Kidney epithelial cell (primary cell): ENCODE measurements around the gene CCDC195. TPM values are rescaled to one million over a fixed set of nuclear protein-coding genes. Genes with fewer than 3 reads are reported as not detected.

Source experiments
- DNase-seq: peaks from one replicate; pipeline ENCODE4 v3.0.0-alpha.2; 2010; ENCODE audit warnings: low read depth
- H3K27me3 ChIP-seq: 2 replicates; pipeline ENCODE4 v1.6.0; 2011; ENCODE audit warnings: low read length; ENCODE audit not compliant: control insufficient read depth, insufficient read depth
- H3K36me3 ChIP-seq: 2 replicates; pipeline ENCODE4 v1.5.1; 2011; ENCODE audit warnings: low read length; ENCODE audit not compliant: control insufficient read depth, insufficient read depth
- H3K4me3 ChIP-seq: 2 replicates; pipeline ENCODE4 v1.5.1; 2011; ENCODE audit warnings: low read depth, mild to moderate bottlenecking, control low read depth, low read length
- total RNA-seq: library from RNA; depleted of rRNA; stranded (reverse); fragments of >200 nt; gene quantifications from 2 replicates; pipeline ENCODE4 v1.2.3, GENCODE V29; 2015
- TF ChIP-seq, protein P1 (sequence below): IDR thresholded peaks from 2 replicates; pipeline ENCODE4 v1.5.1; 2011; ENCODE audit warnings: mild to moderate bottlenecking, moderate library complexity, low read length, control low read depth, inconsistent platforms; ENCODE audit not compliant: insufficient read depth, poor library complexity, severe bottlenecking

CCDC195 gene
- total RNA-seq, 1 donor from 2014 or later, result not detected

DNA sequence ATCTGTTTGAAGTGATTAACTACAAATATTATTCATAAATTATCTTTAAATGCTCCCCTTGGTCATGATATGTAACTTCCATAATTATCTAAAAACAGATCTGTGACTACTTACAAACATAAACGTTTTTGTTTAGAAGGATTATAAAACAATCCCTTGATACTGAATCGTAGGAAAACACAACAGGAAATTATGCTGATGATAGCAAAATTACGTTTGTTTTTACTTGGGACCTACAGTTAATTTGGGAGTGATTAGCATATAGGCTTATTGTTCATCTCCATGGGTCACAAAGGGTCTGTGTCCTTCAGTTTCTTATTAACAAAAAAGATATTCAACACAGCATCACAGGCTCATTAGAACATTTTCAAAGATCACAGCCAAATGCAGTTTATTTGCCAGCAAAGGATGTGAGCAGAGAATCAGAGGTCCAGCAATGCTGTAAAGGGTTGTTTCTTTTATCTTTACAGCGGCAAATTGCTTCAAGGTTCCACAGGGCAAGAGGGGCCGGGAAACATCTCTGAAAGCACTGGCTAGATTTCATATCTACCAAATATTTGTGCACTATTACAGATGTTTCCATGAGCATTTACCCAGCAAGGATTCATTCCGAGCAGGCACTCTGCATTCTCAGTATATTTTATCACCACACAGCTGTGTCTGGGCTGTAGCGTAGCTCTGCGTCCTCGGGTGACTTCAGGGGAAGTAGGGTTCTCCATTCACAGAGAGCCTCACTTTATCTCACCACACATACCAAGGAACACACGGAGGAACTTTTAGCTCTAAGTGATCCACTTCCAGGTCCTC lies 4.1 kb downstream of the CCDC195 start:
- no peak for DNase-seq
- no peaks in the 10 kb centered on the region for H3K36me3 ChIP-seq
- H3K27me3 ChIP-seq, result no peaks in the 10 kb centered on the region
- no peak overlapping the region for H3K4me3 ChIP-seq
- TF ChIP-seq, protein P1, sequence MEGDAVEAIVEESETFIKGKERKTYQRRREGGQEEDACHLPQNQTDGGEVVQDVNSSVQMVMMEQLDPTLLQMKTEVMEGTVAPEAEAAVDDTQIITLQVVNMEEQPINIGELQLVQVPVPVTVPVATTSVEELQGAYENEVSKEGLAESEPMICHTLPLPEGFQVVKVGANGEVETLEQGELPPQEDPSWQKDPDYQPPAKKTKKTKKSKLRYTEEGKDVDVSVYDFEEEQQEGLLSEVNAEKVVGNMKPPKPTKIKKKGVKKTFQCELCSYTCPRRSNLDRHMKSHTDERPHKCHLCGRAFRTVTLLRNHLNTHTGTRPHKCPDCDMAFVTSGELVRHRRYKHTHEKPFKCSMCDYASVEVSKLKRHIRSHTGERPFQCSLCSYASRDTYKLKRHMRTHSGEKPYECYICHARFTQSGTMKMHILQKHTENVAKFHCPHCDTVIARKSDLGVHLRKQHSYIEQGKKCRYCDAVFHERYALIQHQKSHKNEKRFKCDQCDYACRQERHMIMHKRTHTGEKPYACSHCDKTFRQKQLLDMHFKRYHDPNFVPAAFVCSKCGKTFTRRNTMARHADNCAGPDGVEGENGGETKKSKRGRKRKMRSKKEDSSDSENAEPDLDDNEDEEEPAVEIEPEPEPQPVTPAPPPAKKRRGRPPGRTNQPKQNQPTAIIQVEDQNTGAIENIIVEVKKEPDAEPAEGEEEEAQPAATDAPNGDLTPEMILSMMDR, result no peak

DNA sequence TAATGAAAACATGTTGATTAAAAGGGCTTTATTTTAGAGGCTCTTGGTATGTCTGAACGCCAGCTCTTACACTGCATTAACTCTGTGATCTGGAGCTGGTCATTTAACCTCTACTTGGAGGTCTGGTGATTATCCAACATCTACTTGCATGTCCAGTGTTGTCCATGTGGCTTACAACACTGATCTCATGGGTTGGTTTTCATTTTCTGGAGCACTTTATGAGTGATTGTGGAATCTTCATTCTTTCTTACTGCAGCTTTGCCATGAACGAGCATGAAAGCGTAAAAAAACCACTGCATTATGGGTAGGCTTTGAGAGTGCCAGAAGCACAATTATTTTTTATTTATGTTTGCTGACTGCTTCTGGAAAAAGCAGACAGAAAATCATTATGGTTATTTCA lies 4.8 kb downstream of the CCDC195 start:
- H3K4me3 ChIP-seq, result no peak overlapping the region
- no peak for DNase-seq
- H3K36me3 ChIP-seq, result no peaks in the 10 kb centered on the region

DNA sequence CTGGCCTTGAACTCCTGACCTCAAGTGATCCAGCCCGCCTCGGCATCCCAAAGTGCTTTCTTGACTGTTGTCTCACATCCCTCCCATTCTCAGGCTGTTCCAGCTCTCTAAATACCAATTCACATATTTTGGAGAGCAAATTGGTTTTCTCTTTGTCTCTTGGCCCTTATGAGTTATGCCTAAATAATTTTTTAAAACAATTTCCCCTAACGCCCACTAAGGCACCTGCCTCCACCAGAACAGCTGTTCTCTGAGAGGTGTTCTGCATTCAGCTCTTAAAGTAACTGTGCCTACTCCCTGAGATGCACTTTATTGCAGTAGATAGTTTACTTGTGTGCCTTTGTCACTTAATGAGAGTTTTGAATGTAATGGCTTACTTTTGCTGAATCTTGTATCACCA lies 6.9 kb downstream of the CCDC195 start:
- TF ChIP-seq, protein P1, result no peak
- H3K4me3 ChIP-seq, result no peak overlapping the region
- DNase-seq, result no peak
- H3K27me3 ChIP-seq, result no peaks in the 10 kb centered on the region
- no peaks in the 10 kb centered on the region for H3K36me3 ChIP-seq

More for the DNA sequence above, 4.8 kb downstream of the CCDC195 start:
- TF ChIP-seq, protein P1, result no peak
- no peaks in the 10 kb centered on the region for H3K27me3 ChIP-seq

DNA sequence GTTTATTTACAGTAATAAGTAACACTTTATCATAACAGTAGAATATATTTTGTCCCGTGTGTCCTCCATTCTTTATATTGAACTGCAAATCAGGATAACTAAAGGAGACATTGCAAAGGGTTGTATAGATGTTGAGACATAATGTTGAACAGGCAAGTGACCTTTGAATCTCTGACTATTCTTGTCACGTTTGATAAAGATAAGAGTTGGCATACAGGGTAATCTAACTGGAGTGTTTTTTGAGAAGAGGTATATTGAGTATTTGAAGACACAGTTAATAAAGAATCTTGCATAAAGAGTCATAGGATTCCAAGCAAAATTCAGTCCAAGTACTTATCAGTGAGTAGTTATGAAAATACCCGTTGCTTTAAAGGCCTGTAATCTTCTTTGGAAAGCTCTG lies 21.7 kb downstream of the CCDC195 start:
- H3K36me3 ChIP-seq, result no peaks in the 10 kb centered on the region
- no peak overlapping the region for H3K4me3 ChIP-seq
- TF ChIP-seq, protein P1, result no peak

DNA sequence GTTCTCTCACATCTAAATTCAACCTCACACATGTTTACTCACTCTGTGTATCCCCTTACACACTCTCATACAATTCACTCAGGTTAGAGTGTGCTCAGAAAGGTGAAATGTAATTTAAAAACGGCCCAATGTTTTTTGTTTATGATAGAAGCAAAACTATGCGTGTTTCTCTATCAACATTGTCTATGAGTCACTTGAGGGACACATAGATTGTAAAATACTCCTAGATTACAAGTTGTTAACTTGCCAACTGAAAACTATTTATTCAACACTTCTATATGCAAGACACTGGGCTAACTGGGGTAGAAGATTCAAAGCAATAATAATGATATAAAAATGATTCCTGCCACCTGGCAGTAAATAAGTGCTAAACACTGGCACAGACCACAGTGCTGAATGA lies 24.6 kb downstream of the CCDC195 start:
- Histone ChIP-seq H3K27me3 (no peaks in the 10 kb centered on the region), H3K4me3 (no peak overlapping the region), H3K36me3 (no peaks in the 10 kb centered on the region)
- TF ChIP-seq, protein P1, result no peak
- no peak for DNase-seq

More for the DNA sequence above, 21.7 kb downstream of the CCDC195 start:
- DNase-seq, result no peak
- no peaks in the 10 kb centered on the region for H3K27me3 ChIP-seq

DNA sequence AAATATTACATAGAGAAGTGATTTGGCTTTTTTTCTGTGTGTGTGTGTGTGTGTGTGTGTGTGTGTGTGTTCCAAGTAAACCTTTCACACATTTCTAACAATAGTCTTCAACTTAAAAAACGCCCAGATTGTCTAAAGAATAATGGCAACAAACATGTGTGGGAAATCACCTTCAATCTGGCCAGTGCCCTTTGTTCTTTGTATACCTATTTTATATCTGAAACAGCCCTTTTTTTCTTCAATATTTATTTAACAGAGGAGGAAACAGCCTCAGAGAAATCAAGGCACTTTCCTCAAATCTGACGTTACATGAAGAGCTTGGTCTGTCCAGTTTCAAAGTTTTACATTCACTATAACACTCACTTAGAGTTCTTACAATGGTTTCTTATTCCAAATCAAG lies 25.3 kb downstream of the CCDC195 start:
- Histone ChIP-seq H3K4me3 (no peak overlapping the region), H3K27me3 (no peaks in the 10 kb centered on the region), H3K36me3 (no peaks in the 10 kb centered on the region)
- DNase-seq, result no peak
- TF ChIP-seq, protein P1, result no peak
